GM18499 (cell line): ENCODE results near the gene RNF217.

Experiments
- ATAC-seq: cut with Tn5 transposase; IDR thresholded peaks from one replicate; pipeline ENCODE4 v1.9.1; 2021; ENCODE audit warnings: moderate number of reproducible peaks; ENCODE audit not compliant: insufficient read depth, unreplicated experiment

The RNF217 gene

GRCh38 chr6:125083684-125083990, 121.4 kb downstream of the RNF217 start:
- no peak for ATAC-seq

GRCh38 chr6:125086716-125087115, 124.5 kb downstream of the RNF217 start:
- no peak for ATAC-seq

- ATAC-seq: no peak
Measured at GRCh38 chr6:125088963-125089362, 126.7 kb downstream of the RNF217 start.

GRCh38 chr6:125094563-125094962, 132.3 kb downstream of the RNF217 start:
- ATAC-seq: no peak

GRCh38 chr6:125095580-125096301, 133.5 kb downstream of the RNF217 start:
- no peak for ATAC-seq

GRCh38 chr6:125097186-125097585, 134.9 kb downstream of the RNF217 start:
- no peak for ATAC-seq

- no peak for ATAC-seq
Measured at GRCh38 chr6:125098253-125098652, 136.0 kb downstream of the RNF217 start.

- ATAC-seq: no peak
Measured at GRCh38 chr6:125099211-125100073, 137.2 kb downstream of the RNF217 start.

GRCh38 chr6:125100074-125100652, 137.9 kb downstream of the RNF217 start:
- ATAC-seq: no peak

GRCh38 chr6:125101128-125101527, 138.9 kb downstream of the RNF217 start:
- no peak for ATAC-seq

- no peak for ATAC-seq
Measured at GRCh38 chr6:125101631-125102030, 139.4 kb downstream of the RNF217 start.

- ATAC-seq: no peak
Measured at GRCh38 chr6:125102411-125102810, 140.2 kb downstream of the RNF217 start.

- no peak for ATAC-seq
Measured at GRCh38 chr6:125102891-125103290, 140.7 kb downstream of the RNF217 start.

- no peak for ATAC-seq
Measured at GRCh38 chr6:125104425-125104824, 142.2 kb downstream of the RNF217 start.

- no peak for ATAC-seq
Measured at GRCh38 chr6:125107048-125107447, 144.8 kb downstream of the RNF217 start.

GRCh38 chr6:125107896-125108295, 145.7 kb downstream of the RNF217 start:
- ATAC-seq: no peak

GRCh38 chr6:125110056-125110455, 147.8 kb downstream of the RNF217 start:
- ATAC-seq: no peak

- ATAC-seq: no peak
Measured at GRCh38 chr6:125111219-125111983, 149.2 kb downstream of the RNF217 start.

- ATAC-seq: no peak
Measured at GRCh38 chr6:125112934-125113333, 150.7 kb downstream of the RNF217 start.

- ATAC-seq: peak; percentile 49
Measured at GRCh38 chr6:125114248-125114858, 152.1 kb downstream of the RNF217 start.
